Ovary (tissue), 3 donors: ENCODE results near the gene DPYSL4.

Experiments
- CTCF ChIP-seq, 3 donors: fragments of 450-650 bp in 2 of 3; fragments of 200-600 bp in 1 of 3; IDR thresholded peaks; one replicate each; pipeline versions ENCODE4 v1.5.1 to v1.8.0; 2016 to 2022; ENCODE audit warnings: antibody characterized with exemption in 3 of 3, mild to moderate bottlenecking in 1 of 3
- EP300 ChIP-seq: sonication (generic); formaldehyde crosslinking; IDR thresholded peaks from one replicate; pipeline ENCODE4 v1.6.1; 2017; ENCODE audit warnings: antibody characterized with exemption
- POLR2A ChIP-seq: fragments of 450-650 bp; IDR thresholded peaks from one replicate; pipeline ENCODE4 v1.6.1; 2017; ENCODE audit warnings: antibody characterized with exemption, mild to moderate bottlenecking, moderate library complexity
- donor health status: DM: no; HTN: no; CAD: no.

GRCh38 chr10:132238371-132239125 is 51.8 kb downstream of the DPYSL4 start:
- TF ChIP-seq CTCF (IDR thresholded peaks at IDR 0.05) (no peak), EP300 (no peak), POLR2A (no peak)
